ENCODE measurements around the gene ZNF383. TPM values are rescaled to one million over a fixed set of nuclear protein-coding genes. Genes with fewer than 3 reads are reported as not detected.
"Not testable (repeated sequence)": the region's sequence is repeated elsewhere in the genome, so short reads cannot be mapped to it uniquely, and the experiment has no call there.

ZNF383 gene
- total RNA-seq, 4 donors from 2014 or later: 7.5 to 14.3 (median 10.0) TPM

DNA sequence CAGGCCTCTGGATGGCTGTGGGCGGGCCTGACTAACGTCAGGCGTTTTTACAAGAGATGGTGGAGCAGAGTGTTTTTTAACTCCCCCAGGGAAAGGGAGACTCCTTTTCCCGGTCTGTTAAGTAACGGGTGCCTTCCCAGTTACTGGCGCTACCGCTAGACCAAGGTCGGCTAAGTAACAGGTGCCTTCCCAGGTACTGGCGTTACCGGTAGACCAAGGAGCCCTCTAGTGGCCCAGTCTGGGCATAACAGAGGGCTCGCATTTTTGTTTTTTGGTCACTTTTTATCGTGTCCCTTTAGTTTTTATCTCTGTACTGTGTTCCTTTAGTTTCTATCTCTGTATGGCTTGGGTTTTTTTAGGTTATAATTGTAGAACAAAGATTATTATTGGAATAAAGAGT is 10.0 kb downstream of the ZNF383 start:
- no peaks in the 10 kb centered on the region for H3K27me3 ChIP-seq
- no peak overlapping the region for H3K27ac ChIP-seq
- H3K4me1 ChIP-seq: no peaks in the 10 kb centered on the region
- TF ChIP-seq, protein P1, sequence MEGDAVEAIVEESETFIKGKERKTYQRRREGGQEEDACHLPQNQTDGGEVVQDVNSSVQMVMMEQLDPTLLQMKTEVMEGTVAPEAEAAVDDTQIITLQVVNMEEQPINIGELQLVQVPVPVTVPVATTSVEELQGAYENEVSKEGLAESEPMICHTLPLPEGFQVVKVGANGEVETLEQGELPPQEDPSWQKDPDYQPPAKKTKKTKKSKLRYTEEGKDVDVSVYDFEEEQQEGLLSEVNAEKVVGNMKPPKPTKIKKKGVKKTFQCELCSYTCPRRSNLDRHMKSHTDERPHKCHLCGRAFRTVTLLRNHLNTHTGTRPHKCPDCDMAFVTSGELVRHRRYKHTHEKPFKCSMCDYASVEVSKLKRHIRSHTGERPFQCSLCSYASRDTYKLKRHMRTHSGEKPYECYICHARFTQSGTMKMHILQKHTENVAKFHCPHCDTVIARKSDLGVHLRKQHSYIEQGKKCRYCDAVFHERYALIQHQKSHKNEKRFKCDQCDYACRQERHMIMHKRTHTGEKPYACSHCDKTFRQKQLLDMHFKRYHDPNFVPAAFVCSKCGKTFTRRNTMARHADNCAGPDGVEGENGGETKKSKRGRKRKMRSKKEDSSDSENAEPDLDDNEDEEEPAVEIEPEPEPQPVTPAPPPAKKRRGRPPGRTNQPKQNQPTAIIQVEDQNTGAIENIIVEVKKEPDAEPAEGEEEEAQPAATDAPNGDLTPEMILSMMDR (IDR thresholded peaks at IDR 0.05): peak in 2 of 5 experiments; percentile 13 to 19
- no peak for TF ChIP-seq POLR2A (IDR thresholded peaks at IDR 0.05)
- DNase-seq (ENCODE audit: low spot score in 2 of 2): no peak
- H3K9me3 ChIP-seq: peaks cover 0 to 91% (median 38%) of the 10 kb centered on the region in 4 donors
- H3K36me3 ChIP-seq: peaks cover 15 to 97% (median 71%) of the 10 kb centered on the region in 3 donors
- no peak overlapping the region for H3K4me3 ChIP-seq
- 44 to 47% methylated on average over 12 of the region's 12 CpGs for WGBS, 2 donors

DNA sequence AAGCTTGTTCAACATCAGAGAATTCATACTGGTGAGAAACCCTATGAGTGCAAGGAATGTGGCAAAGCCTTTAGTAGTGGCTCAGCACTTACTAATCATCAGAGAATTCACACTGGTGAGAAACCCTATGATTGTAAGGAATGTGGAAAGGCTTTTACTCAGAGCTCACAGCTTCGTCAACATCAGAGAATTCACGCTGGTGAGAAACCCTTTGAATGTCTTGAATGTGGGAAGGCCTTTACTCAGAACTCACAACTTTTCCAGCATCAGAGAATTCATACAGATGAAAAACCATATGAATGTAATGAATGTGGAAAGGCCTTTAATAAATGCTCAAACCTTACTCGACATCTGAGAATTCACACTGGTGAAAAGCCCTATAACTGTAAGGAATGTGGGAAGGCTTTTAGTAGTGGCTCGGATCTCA is 25.2 kb downstream of the ZNF383 start:
- Histone ChIP-seq H3K4me1 (no peaks in the 10 kb centered on the region), H3K27ac (no peak overlapping the region), H3K36me3 (peaks cover 28 to 91% (median 50%) of the 10 kb centered on the region in 3 donors), H3K4me3 (no peak overlapping the region), H3K27me3 (no peaks in the 10 kb centered on the region), H3K9me3 (peaks cover 7 to 99% (median 60%) of the 10 kb centered on the region in 4 donors)
- TF ChIP-seq EP300 (IDR thresholded peaks at IDR 0.05) (no peak), POLR2A (IDR thresholded peaks at IDR 0.05) (no peak)
- TF ChIP-seq, protein P1 (IDR thresholded peaks at IDR 0.05): no peak
- no peak for DNase-seq (ENCODE audit: low spot score in 2 of 2)
- WGBS, 2 donors: 96 to 100% methylated on average over 4 of the region's 4 CpGs

DNA sequence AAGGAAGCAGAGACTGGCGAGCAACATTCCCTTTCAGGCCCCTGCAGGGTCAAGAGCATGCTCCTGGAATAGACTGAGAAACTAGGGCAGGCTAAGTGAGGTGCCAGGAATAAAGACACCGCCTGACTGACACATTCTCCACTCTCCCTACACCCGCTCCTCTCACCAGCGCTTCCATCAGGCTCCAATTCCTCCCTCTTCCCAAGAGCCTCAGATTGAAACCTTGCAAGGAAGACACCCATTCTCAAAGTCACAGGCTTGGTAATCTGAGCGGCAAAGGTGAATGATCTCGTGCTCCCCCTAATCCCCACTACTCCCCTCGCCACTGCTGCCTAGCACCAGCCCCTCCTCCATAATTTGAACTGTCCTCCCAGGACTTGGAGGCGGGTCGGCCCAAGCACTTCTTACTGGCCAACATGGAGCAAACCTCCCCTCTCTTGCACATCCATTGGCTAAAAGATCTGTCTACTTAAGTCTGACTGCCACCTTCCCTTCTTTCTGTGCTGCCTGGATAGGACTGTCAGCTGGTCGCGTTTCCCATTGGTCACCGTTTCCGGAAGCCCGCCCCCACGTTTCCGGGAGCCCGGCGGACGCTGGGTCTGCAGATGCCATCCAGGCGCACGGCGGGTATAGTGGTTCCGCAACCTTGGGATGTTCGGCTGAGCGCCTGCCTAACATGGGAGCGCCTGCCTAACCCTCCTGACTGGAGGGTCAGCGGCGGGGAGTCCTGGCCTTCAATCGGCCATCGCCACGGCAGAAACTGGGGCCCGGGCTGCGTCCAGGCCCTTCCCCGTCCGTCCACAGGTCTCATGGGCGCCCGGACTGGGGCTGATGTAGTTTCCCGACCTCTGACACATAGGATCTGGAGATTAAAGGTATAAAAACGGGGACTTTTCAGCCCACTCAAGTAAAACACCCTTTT is 33.6 kb downstream of the ZNF383 start:
- peaks cover 0 to 92% (median 25%) of the 10 kb centered on the region in 4 donors for H3K9me3 ChIP-seq
- 2 to 4% methylated on average over 35 to 37 of the region's 39 CpGs for WGBS, 2 donors
- no peak overlapping the region for H3K27ac ChIP-seq

DNA sequence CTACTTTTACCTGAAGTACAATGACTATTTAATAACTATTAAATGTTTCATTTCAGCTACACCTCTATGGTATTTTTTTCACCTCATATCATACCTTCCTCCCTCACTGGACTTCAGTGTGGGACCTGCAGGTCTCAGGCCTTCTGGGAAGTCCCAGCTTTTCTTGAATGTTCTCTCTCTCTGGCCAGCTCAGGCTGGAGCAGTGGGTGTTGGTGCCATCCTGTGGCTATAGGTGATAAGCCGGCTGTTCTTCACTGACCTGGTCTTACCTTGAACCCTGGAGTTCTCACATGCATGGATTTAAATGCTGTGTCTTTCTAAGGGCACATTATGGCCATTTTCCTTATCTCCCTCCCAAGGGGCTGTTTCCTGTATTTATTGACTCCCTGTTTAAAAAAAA is 45.0 kb downstream of the ZNF383 start:
- H3K27ac ChIP-seq; H3K27me3 ChIP-seq; H3K4me1 ChIP-seq; H3K36me3 ChIP-seq; DNase-seq (ENCODE audit: low spot score in 2 of 2); H3K4me3 ChIP-seq: not testable (repeated sequence)
- H3K9me3 ChIP-seq: peaks cover 0 to 37% (median 2%) of the 10 kb centered on the region in 4 donors
- 91 to 92% methylated on average over 1 of the region's 1 CpG for WGBS, 2 donors

More for the DNA sequence above, 33.6 kb downstream of the ZNF383 start:
- DNase-seq (ENCODE audit: low spot score in 2 of 2): peak in 1 of 2 donors; percentile 43
- Histone ChIP-seq H3K36me3 (peaks cover 0 to 10% (median 0%) of the 10 kb centered on the region in 3 donors), H3K27me3 (no peaks in the 10 kb centered on the region), H3K4me1 (no peaks in the 10 kb centered on the region), H3K4me3 (peak overlapping the region in 3 of 4 donors; percentile 27 to 50 (median 31))
- TF ChIP-seq POLR2A (IDR thresholded peaks at IDR 0.05) (no peak), EP300 (IDR thresholded peaks at IDR 0.05) (peak in 1 of 2 donors; percentile 61)
- TF ChIP-seq, protein P1 (IDR thresholded peaks at IDR 0.05): no peak

DNA sequence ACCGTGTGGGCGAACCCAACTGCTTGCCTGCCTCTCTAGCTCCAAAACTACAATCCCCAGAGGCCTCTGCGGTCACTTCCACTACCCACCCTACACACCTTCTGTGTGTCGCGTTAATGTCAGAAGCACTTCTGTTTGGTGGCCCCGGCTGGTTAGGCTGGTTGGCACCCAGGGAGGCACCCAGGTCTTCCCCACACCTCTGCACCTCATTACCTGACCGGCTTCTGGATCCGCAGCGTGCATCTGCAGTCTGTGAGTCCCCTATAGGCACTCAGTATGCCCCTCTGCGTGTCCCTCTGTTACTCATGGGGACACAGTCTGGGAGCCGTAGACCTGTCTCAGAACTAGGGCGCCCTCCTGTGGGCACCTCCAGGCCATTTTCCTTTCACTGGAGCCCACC is 49.0 kb downstream of the ZNF383 start:
- H3K4me3 ChIP-seq; DNase-seq (ENCODE audit: low spot score in 2 of 2); H3K36me3 ChIP-seq; H3K27ac ChIP-seq; H3K27me3 ChIP-seq; H3K4me1 ChIP-seq: not testable (repeated sequence)
- 87 to 91% methylated on average over 7 to 10 of the region's 12 CpGs for WGBS, 2 donors
- H3K9me3 ChIP-seq: peaks cover 0 to 10% (median 0%) of the 10 kb centered on the region in 4 donors

DNA sequence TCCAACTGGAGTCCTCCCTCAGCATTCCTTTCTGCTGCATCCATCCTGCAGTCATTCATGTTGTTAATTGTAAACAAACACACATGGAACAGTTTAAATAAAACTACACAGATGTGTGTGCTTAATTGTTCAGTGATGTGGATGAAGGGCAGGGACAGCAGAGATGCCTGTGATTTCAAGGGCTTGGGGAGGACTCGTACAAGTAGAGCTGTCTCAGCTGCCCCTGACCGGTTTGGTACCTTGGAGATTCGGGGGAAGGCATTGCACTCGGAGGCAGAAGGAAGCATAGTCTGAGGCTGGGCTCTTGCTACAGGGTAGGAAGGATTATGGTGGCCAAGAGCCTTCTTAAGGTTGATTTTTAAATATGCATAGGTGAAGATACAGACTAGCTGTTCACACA is 49.7 kb downstream of the ZNF383 start:
- H3K9me3 ChIP-seq; H3K4me1 ChIP-seq; DNase-seq (ENCODE audit: low spot score in 2 of 2); H3K27me3 ChIP-seq; H3K36me3 ChIP-seq; H3K4me3 ChIP-seq; H3K27ac ChIP-seq: not testable (repeated sequence)
- 78 to 84% methylated on average over 4 of the region's 4 CpGs for WGBS, 2 donors

DNA sequence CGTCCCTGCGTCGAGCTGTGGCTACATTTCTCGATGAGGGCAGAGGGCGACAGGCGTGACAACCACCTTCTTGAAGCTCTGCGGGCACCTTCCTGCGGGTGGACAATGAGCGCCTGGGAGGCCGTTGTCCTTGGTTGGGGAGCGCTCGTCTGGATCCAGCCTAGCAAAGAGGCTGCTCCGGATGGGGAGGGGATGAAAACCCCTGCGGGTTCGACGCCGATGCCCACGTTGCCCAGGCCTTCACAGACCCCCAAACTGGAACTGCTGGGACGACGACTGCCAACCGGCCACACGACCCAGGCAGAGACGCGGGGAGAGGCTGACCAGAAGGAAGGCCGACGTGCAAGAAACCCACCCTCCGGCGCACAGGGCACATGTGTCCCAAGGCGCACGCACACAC is 62.6 kb downstream of the ZNF383 start:
- not testable (repeated sequence) for H3K27ac ChIP-seq; H3K4me1 ChIP-seq; H3K27me3 ChIP-seq; H3K4me3 ChIP-seq; DNase-seq (ENCODE audit: low spot score in 2 of 2); H3K36me3 ChIP-seq
- 98 to 100% methylated on average over 4 to 8 of the region's 30 CpGs for WGBS, 2 donors
- H3K9me3 ChIP-seq: peaks cover 0 to 10% (median 0%) of the 10 kb centered on the region in 4 donors

DNA sequence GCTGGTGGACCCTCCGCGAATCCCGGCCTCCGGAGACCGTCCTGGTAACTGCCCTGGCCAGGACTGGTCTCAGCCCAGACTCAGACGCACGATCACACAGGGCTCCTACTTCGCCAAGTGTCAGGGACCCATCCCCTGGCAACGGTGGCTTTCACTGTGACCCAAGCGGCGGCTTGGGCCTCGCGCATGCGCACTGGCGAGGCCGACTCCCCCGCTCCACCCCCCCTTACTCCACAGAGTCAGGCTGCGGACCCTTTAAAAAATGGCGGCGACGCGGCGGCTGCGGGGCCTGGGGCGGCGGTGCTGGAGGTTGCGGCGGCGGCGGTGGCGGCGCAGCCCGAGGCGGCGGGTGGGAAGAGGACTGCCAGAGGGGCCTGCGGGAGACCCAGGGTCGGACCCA is 66.0 kb downstream of the ZNF383 start:
- not testable (repeated sequence) for H3K27ac ChIP-seq; DNase-seq (ENCODE audit: low spot score in 2 of 2); H3K4me1 ChIP-seq; H3K27me3 ChIP-seq; H3K36me3 ChIP-seq; H3K4me3 ChIP-seq
- WGBS, 2 donors: 99% methylated on average over 23 of the region's 37 CpGs; no CpG with 5 or more reads in 1 of the 2 donors
- peaks cover 0 to 10% (median 0%) of the 10 kb centered on the region in 4 donors for H3K9me3 ChIP-seq

DNA sequence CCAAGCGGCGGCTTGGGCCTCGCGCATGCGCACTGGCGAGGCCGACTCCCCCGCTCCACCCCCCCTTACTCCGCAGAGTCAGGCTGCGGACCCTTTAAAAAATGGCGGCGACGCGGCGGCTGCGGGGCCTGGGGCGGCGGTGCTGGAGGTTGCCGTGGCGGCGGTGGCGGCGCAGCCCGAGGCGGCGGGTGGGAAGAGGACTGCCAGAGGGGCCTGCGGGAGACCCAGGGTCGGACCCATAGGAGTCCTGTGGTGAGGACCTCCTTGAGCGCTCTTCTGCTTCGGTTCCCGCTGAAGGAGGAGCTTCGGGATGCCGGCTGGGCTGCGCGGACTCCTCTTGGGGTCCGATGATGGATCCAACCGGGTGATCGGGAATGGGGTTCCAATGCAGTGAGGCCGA is 71.2 kb downstream of the ZNF383 start:
- not testable (repeated sequence) for H3K27me3 ChIP-seq; H3K36me3 ChIP-seq; H3K4me3 ChIP-seq; H3K4me1 ChIP-seq; DNase-seq (ENCODE audit: low spot score in 2 of 2); H3K27ac ChIP-seq
- WGBS, 2 donors: 94 to 96% methylated on average over 28 to 37 of the region's 39 CpGs
- H3K9me3 ChIP-seq: peaks cover 0 to 14% (median 0%) of the 10 kb centered on the region in 4 donors

All from tibial nerve (tissue), 4 donors.